Smooth muscle cell of the umbilical artery (primary cell): ENCODE results near the gene MAN1B1. TPM values are rescaled to one million over a fixed set of nuclear protein-coding genes. Genes with fewer than 3 reads are reported as not detected.

Experiments used
- total RNA-seq: library from RNA; depleted of rRNA; stranded (reverse); fragments of >200 nt; gene quantifications from 2 replicates; pipeline ENCODE4 v1.2.3, GENCODE V29; 2014

Gene MAN1B1
- 176 and 185 TPM in 2 replicates for total RNA-seq

DNA sequence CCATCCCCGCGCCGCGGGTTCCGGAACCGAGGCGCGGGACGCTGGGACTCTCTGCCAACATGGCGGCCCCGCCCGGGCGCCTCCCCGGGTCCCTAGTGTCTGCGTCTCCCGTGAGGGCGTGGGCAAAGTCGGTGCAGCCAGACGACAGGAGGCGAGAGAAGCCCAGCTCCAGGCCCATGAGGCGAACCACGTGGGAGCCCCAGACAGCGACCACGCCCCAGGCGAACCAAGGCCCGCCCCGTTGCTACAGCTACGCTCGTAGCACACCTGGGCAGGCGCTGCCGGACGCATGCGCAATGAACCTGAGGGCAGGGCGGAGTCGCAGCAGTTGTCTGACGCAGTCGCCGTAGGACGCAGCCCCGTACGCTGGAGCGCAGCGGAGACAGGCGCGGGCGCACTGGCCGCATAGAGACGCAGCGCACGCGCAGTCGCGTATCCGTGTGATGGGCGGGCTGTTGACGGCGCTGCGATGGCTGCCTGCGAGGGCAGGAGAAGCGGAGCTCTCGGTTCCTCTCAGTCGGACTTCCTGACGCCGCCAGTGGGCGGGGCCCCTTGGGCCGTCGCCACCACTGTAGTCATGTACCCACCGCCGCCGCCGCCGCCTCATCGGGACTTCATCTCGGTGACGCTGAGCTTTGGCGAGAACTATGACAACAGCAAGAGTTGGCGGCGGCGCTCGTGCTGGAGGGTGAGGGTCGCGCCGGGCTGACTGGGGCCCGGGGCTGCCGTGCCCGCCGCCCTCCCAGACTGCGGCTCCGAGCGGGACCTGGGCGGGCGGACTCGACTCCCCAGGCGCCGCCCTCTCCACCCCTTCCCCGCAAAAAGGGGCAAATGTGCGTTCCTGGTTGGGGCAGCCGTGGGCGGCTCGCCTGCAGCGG, at the start of gene MAN1B1:
TSS of gene MAN1B1 (plus strand) at position 455 of the 878 bp plus-strand sequence. CDS start at position 470, 15 bp downstream.

DNA sequence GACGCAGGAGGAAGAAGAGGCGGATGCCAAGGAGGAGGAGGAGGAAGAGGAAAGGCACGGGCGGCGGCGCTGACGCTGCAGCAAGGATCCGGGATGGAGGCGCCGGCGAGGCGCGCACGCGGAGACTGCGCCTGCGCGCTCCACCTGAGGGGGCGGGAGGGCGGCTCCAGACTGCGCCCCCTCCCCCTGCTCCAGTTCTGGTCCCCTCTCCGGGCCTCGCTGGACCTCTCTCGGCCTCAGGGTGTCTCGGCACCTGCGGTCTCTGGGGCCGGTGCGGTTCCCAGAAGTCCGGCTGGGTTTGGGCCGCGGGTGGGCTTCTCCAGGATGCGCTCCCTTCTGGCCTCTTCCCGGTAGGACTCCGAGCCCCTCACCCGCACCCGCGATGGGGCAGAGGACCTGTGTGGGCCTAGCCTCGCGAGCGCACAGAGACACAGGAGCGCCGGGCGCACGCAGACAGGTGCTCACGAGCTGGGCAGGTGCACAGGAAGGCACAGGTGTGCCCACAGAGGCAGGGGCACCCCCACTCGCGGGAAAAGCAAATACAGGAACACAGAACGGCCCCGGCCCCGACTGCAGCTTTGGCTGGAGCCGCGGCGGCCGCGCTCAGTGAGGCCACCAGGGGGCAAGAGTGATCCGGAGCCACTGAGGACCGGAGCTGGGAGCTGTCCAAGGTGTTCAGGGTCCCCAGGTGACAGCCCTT, 40.5 kb upstream of the MAN1B1 start, which contains the start of gene NPDC1:
TSS of gene NPDC1 (minus strand) at position 90 of the 700 bp plus-strand sequence. CDS start 188 bp downstream, outside the sequence.

DNA sequence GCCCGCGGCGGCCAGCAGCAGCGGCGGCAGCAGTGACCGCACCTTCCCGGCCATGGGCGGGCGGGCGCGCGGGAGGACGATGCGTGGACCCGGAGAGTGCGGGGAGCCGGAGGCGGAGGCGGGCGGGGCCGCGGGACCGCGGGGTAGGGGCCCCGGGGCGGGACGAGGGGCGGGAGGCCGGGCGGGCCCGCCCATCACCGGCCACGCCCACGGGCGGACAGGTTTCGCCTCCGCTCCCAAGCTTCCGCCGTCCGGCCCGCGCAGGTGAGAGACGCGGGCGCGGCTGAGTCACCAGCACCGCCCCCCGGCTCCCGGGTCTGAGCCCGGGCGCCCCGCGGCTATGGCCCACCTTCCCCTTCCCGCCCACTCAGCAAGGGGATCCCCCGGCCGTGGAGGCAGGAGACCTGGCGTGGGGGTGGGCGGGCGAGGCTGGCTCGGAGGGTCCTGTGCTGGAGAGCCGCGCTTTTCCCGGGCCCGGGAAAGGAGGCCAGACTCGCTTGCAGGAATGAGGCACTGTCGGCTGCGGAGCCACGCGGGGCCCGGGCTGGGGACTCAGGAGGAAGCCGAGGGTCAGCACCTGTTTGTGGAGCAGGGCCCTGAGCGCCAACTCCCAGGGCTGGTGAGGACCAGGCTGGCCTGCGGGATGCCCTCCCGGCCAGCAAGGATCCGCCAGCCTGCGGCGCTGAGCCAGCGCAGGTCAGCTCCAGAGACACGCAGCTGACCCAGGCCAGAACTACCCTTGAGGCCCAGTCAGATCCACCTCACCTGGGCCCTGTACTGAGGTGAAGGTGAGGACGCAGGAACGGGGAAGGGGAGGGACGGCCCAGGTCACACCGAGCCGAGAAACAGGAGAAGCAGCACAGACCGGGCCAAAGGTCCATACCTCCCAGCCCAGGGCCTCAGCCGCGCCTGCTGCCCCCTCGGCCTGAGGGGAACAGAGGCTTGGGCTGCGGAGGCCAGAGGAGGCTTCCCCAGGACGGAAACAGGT, 32.5 kb upstream of the MAN1B1 start, which contains the start of gene ENTPD2:
TSS of gene ENTPD2 (minus strand) at position 118 of the 988 bp plus-strand sequence. CDS start at position 54, 64 bp downstream.

DNA sequence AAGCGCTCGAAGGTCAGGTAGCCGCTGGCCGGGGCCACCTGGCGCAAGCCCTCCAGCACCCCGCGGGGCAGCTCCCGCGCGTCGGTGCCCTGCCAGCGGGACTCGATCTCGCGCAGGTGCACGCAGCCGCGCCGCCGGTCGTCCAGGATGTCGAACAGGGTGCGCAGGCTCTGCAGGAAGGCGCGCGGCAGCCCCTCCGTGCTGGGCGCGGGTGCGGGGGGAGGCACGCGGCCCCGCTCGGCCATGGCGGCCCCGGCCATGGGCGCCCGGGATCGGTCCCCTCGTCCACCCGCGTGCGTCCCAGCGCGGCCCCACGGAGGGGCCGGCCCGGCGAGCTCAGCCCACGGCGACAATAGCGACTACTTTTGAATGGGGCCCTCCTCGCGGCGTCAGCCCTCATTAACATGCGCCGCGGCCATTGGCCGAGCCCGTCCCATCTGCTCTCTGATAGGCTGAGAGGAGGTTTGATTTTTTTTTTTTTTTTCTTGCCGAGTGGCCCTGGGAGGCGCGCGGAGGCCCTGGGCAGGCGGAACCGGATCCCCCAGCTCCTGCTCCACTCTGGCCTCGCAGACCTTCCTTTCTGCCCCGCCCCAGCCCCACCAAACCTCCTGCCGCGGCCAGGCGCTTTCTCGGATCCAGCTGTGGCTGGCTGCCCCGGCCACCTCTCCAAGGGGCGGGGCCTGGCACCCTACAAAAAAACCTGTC, 16.4 kb upstream of the MAN1B1 start, which contains the start of gene SAPCD2:
TSS of gene SAPCD2 (minus strand) at position 357 of the 705 bp plus-strand sequence. CDS start at position 260, 97 bp downstream.

DNA sequence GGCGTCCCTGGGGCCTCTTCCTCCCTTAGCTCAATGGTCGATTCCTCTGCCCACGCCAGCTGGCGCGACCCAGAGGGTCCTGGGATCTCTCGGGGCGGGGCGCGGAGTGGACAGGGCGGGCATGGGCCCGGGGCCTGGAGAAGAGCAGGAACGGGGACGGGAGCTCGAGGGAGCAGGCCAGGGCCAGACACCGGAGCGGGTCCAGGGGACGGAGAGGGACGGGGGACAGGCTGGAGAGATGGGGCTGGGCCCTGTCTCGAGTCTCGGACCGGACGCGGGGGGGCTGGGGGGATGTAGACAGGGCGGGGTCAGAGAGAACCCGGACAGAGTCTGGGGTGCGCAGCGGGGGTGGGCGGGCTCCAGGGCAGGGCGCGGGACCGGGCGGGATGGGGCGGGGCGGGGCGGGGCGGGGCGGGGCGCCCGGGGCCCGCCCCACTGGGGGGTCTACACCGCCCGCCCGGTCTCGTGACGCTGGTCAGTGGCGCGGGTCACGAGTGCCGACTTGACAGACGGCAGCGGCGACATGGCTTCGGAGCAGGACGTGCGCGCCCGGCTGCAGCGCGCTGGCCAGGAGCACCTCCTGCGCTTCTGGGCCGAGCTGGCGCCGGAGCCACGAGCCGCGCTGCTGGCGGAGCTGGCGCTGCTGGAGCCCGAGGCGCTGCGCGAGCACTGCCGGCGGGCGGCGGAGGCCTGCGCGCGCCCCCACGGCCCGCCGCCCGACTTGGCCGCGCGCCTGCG, 9.6 kb upstream of the MAN1B1 start, which contains the start of gene UAP1L1:
TSS of gene UAP1L1 (plus strand) at position 508 of the 738 bp plus-strand sequence. CDS start at position 524, 16 bp downstream.

DNA sequence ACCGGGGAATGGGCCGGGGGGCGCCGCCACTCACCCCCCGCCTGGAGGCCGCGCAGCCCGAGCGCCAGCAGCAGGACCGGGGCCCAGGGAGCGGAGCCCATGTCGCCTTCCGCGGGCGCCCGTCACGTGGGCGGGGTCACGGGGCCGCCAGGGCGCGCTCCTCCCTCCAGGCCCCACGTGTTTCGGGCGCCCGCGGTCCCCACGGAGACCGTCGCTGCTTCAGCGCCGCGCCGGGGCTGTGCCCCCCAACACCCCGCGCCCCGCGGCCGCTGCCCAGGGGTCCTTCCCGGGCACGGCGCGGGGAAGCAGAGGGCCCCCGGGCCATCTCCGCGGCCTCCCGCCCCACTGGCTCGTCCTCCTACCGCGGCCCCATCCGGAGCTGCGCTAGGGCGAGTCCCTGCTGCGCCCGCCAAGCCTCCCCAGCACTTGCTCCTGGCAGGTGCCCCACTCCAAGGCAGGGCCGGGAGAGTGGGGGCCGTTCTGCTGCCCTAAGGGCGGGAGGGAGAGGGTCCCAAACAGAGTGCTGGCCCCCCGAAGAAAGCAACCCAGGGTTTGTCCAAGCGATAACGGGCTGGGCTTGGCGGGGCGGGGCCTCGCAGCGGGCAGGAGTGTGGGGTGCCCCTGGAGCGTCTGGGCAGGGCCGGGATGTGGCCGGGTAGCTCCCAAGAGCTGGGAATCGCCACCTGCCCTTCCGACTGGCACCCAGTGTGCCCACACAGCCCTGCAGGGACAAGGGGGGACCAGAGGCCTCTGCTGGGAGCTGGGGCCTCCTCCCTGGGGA, 28.0 kb downstream of the MAN1B1 start, which contains the start of gene DPP7:
TSS of gene DPP7 (minus strand) at position 121 of the 781 bp plus-strand sequence. CDS start at position 101, 20 bp downstream.

DNA sequence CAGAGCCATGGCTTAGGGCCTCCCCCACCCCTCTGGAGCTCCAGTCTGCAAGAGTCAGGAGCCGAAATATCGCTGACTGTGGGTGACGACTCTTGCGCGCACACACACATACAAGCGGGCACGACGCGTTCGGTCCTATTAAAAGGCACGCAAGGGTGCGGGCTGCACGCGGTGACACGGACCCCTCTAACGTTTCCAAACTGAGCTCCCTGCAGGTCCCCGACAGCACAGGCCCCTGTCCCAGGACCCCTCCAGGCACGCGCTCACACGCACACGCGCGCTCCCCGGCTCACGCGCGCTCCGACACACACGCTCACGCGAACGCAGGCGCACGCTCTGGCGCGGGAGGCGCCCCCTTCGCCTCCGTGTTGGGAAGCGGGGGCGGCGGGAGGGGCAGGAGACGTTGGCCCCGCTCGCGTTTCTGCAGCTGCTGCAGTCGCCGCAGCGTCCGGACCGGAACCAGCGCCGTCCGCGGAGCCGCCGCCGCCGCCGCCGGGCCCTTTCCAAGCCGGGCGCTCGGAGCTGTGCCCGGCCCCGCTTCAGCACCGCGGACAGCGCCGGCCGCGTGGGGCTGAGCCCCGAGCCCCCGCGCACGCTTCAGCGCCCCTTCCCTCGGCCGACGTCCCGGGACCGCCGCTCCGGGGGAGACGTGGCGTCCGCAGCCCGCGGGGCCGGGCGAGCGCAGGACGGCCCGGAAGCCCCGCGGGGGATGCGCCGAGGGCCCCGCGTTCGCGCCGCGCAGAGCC, 52.1 kb downstream of the MAN1B1 start, which contains the start of gene GRIN1:
TSS of gene GRIN1 (plus strand) at position 433 of the 746 bp plus-strand sequence. CDS start 333 bp downstream, outside the sequence.

Other genes with a start within 250 kb of the MAN1B1 start
- 2.1 and 2.4 TPM in 2 replicates for gene AJM1, start 244.5 kb upstream of the MAN1B1 start, total RNA-seq
- 65.8 and 98.9 TPM in 2 replicates for gene PHPT1, start 237.6 kb upstream of the MAN1B1 start, total RNA-seq
- gene MAMDC4, start 234.6 kb upstream of the MAN1B1 start, total RNA-seq = 2.7 and 4.0 TPM in 2 replicates
- gene EDF1, start 220.7 kb upstream of the MAN1B1 start, total RNA-seq = 209 and 275 TPM in 2 replicates
- gene TRAF2, start 200.5 kb upstream of the MAN1B1 start, total RNA-seq = 5.6 and 16.0 TPM in 2 replicates
- gene FBXW5, start 142.2 kb upstream of the MAN1B1 start, total RNA-seq = 142 and 159 TPM in 2 replicates
- gene C8G, start 141.7 kb upstream of the MAN1B1 start, total RNA-seq = 0.59 TPM in 1 of 2 replicates, not detected in the other
- gene LCN12, start 134.7 kb upstream of the MAN1B1 start, total RNA-seq = 0.30 and 0.51 TPM in 2 replicates
- 8.3 and 21.4 TPM in 2 replicates for gene PTGDS, start 109.5 kb upstream of the MAN1B1 start, total RNA-seq
- 0.88 and 1.5 TPM in 2 replicates for gene LCNL1, start 104.0 kb upstream of the MAN1B1 start, total RNA-seq
- gene PAXX, start 94.6 kb upstream of the MAN1B1 start, total RNA-seq = 13.5 and 17.8 TPM in 2 replicates
- gene CLIC3, start 90.4 kb upstream of the MAN1B1 start, total RNA-seq = 2.5 and 3.3 TPM in 2 replicates
- gene ABCA2, start 58.7 kb upstream of the MAN1B1 start, total RNA-seq = 46.0 and 68.3 TPM in 2 replicates
- gene FUT7, start 54.9 kb upstream of the MAN1B1 start, total RNA-seq = under 0.01 TPM in 1 of 2 replicates, not detected in the other
- 27.3 and 49.4 TPM in 2 replicates for gene NPDC1, start 40.8 kb upstream of the MAN1B1 start, total RNA-seq
- not detected in 2 replicates for gene ENTPD2, start 32.9 kb upstream of the MAN1B1 start, total RNA-seq
- 0.89 and 5.7 TPM in 2 replicates for gene SAPCD2, start 16.4 kb upstream of the MAN1B1 start, total RNA-seq
- gene UAP1L1, start 9.5 kb upstream of the MAN1B1 start, total RNA-seq = 18.7 and 21.5 TPM in 2 replicates
- 69.1 and 79.6 TPM in 2 replicates for gene DPP7, start 27.7 kb downstream of the MAN1B1 start, total RNA-seq
- 0.09 TPM in 1 of 2 replicates, not detected in the other for gene GRIN1, start 52.2 kb downstream of the MAN1B1 start, total RNA-seq
- not detected in 2 replicates for gene LRRC26, start 83.1 kb downstream of the MAN1B1 start, total RNA-seq
- gene TMEM210, start 85.1 kb downstream of the MAN1B1 start, total RNA-seq = not detected in 2 replicates
- gene ANAPC2, start 101.6 kb downstream of the MAN1B1 start, total RNA-seq = 25.5 and 28.8 TPM in 2 replicates
- gene SSNA1, start 101.7 kb downstream of the MAN1B1 start, total RNA-seq = 51.0 and 65.9 TPM in 2 replicates
- gene TPRN, start 113.8 kb downstream of the MAN1B1 start, total RNA-seq = 6.2 and 8.9 TPM in 2 replicates
- 32.1 and 32.8 TPM in 2 replicates for gene TMEM203, start 118.7 kb downstream of the MAN1B1 start, total RNA-seq
- gene NDOR1, start 118.7 kb downstream of the MAN1B1 start, total RNA-seq = 2.7 and 5.4 TPM in 2 replicates
- gene RNF208, start 135.3 kb downstream of the MAN1B1 start, total RNA-seq = 0.30 and 0.83 TPM in 2 replicates
- gene CYSRT1, start 138.2 kb downstream of the MAN1B1 start, total RNA-seq = 0.30 and 0.46 TPM in 2 replicates
- gene RNF224, start 140.5 kb downstream of the MAN1B1 start, total RNA-seq = not detected in 2 replicates
- under 0.01 TPM in 1 of 2 replicates, not detected in the other for gene SLC34A3, start 143.9 kb downstream of the MAN1B1 start, total RNA-seq
- 60.9 and 219 TPM in 2 replicates for gene TUBB4B, start 154.3 kb downstream of the MAN1B1 start, total RNA-seq
- gene STPG3, start 164.3 kb downstream of the MAN1B1 start, total RNA-seq = not detected in 2 replicates
- gene NELFB, start 168.3 kb downstream of the MAN1B1 start, total RNA-seq = 36.5 and 54.9 TPM in 2 replicates
- gene TOR4A, start 190.7 kb downstream of the MAN1B1 start, total RNA-seq = 19.0 and 33.5 TPM in 2 replicates
- 0.18 and 0.30 TPM in 2 replicates for gene NRARP, start 215.3 kb downstream of the MAN1B1 start, total RNA-seq